Body of pancreas (tissue), 4 donors: ENCODE results near the gene PTPRD. TPM values are rescaled to one million over a fixed set of nuclear protein-coding genes. Genes with fewer than 3 reads are reported as not detected.

Experiments used
- ATAC-seq: fragments of 150-250 bp; one replicate; pipeline ENCODE4 v1.9.1; 2016
- DNase-seq, 4 donors: peaks; one replicate each; pipeline ENCODE4 v3.0.0-alpha.2; 2019
- H3K27ac ChIP-seq, 4 donors: fragments of 200-600 bp; sonication (generic); 1 replicate in 3 of 4; 2 replicates in 1 of 4; pipeline versions ENCODE4 v1.5.1 to v1.6.1; 2016 to 2019; ENCODE audit warnings: mild to moderate bottlenecking in 1 of 4, mixed read lengths in 1 of 4, moderate library complexity in 1 of 4
- H3K27me3 ChIP-seq, 2 donors: fragments of 200-600 bp; sonication (generic); one replicate each; pipeline ENCODE4 v1.6.0; 2016; ENCODE audit warnings: mild to moderate bottlenecking in 1 of 2
- H3K36me3 ChIP-seq, 2 donors: fragments of 200-600 bp; sonication (generic); replicated peaks in 1 of 2; 2 replicates each; pipeline ENCODE4 v1.5.1; 2016; ENCODE audit warnings: low read depth in 2 of 2; ENCODE audit not compliant: insufficient read depth in 1 of 2
- H3K4me1 ChIP-seq: fragments of 200-600 bp; sonication (generic); one replicate; pipeline ENCODE4 v1.6.0; 2016
- H3K4me3 ChIP-seq, 2 donors: fragments of 200-600 bp; sonication (generic); 1 replicate in 1 of 2; 2 replicates in 1 of 2; pipeline ENCODE4 v1.5.1; 2016 to 2019
- H3K9me3 ChIP-seq, 3 donors: fragments of 200-600 bp; sonication (generic); 1 replicate in 2 of 3; 2 replicates in 1 of 3; pipeline ENCODE4 v1.5.1; 2016
- CTCF ChIP-seq, 7 experiments: fragments of 450-650 bp in 4 of 7; fragments of 200-600 bp in 3 of 7; sonication (generic) in 3 of 7; IDR thresholded peaks; one replicate each; pipeline ENCODE4 v1.5.1; 2016 to 2019; ENCODE audit warnings: antibody characterized with exemption in 7 of 7
- POLR2A ChIP-seq, 3 donors: fragments of 450-650 bp; IDR thresholded peaks; one replicate each; pipeline ENCODE4 v1.6.1; 2016; ENCODE audit warnings: antibody characterized with exemption in 3 of 3, mild to moderate bottlenecking in 2 of 3
- WGBS, 2 donors: methylation state at CpG; one replicate each; pipeline ENCODE4 v1.1.5; 2017; 5-methylcytosine and 5-hydroxymethylcytosine counted together
- intact Hi-C: fragments of 100-400 bp; cut with DNase I; formaldehyde crosslinking; loops from one replicate; pipeline ENCODE4 v1.15.1; 2023
- total RNA-seq, 2 donors: library from RNA; depleted of rRNA; stranded (reverse); fragments of >200 nt; gene quantifications; one replicate each; pipeline ENCODE4 v1.1.0, GENCODE V29; 2016

PTPRD gene
- total RNA-seq, 2 donors from 2014 or later: 4.3 to 4.9 TPM

- Histone ChIP-seq H3K9me3 (no peaks in the 10 kb centered on the region), H3K36me3 (no peaks in the 10 kb centered on the region)
- 85 to 87% methylated on average over 3 of the region's 3 CpGs for WGBS, 2 donors
Measured at GRCh38 chr9:10144355-10144754, 468.4 kb downstream of the PTPRD start.

GRCh38 chr9:10135553-10135952, 477.2 kb downstream of the PTPRD start:
- intact Hi-C loops: no loop called here
- H3K4me1 ChIP-seq: no peaks in the 10 kb centered on the region
- DNase-seq (no peak), ATAC-seq (no peak)
- no peak for TF ChIP-seq POLR2A (IDR thresholded peaks at IDR 0.05)
- no peak for TF ChIP-seq CTCF (IDR thresholded peaks at IDR 0.05)
- H3K36me3 ChIP-seq: no peaks in the 10 kb centered on the region
- no peaks in the 10 kb centered on the region for H3K27me3 ChIP-seq
- H3K9me3 ChIP-seq: no peaks in the 10 kb centered on the region
- no peak overlapping the region for H3K27ac ChIP-seq
- H3K4me3 ChIP-seq: no peak overlapping the region

More at GRCh38 chr9:10144355-10144754, 468.4 kb downstream of the PTPRD start:
- no peak overlapping the region for H3K4me3 ChIP-seq
- no peak for DNase-seq
- intact Hi-C loops: no loop called here
- no peak for ATAC-seq
- TF ChIP-seq CTCF (IDR thresholded peaks at IDR 0.05) (no peak), POLR2A (IDR thresholded peaks at IDR 0.05) (no peak)
- no peaks in the 10 kb centered on the region for H3K4me1 ChIP-seq
- H3K27ac ChIP-seq: no peak overlapping the region
- no peaks in the 10 kb centered on the region for H3K27me3 ChIP-seq

GRCh38 chr9:10134266-10134665, 478.5 kb downstream of the PTPRD start:
- Histone ChIP-seq H3K4me3 (no peak overlapping the region), H3K27ac (no peak overlapping the region), H3K27me3 (no peaks in the 10 kb centered on the region), H3K9me3 (no peaks in the 10 kb centered on the region), H3K4me1 (no peaks in the 10 kb centered on the region), H3K36me3 (no peaks in the 10 kb centered on the region)
- WGBS, 2 donors: 71 to 82% methylated on average over 4 of the region's 4 CpGs
- no peak for ATAC-seq
- intact Hi-C loops: no loop called here
- DNase-seq: no peak
- TF ChIP-seq POLR2A (IDR thresholded peaks at IDR 0.05): no peak
- TF ChIP-seq CTCF (IDR thresholded peaks at IDR 0.05): no peak

GRCh38 chr9:10130061-10130675, 482.6 kb downstream of the PTPRD start:
- intact Hi-C loops: no loop called here
- no peaks in the 10 kb centered on the region for H3K9me3 ChIP-seq
- H3K4me3 ChIP-seq: no peak overlapping the region
- no peak for TF ChIP-seq POLR2A (IDR thresholded peaks at IDR 0.05)
- TF ChIP-seq CTCF (IDR thresholded peaks at IDR 0.05): no peak
- DNase-seq: no peak
- no peak for ATAC-seq
- 32 to 36% methylated on average over 2 of the region's 2 CpGs for WGBS, 2 donors
- H3K27ac ChIP-seq: no peak overlapping the region
- no peaks in the 10 kb centered on the region for H3K27me3 ChIP-seq
- H3K36me3 ChIP-seq: no peaks in the 10 kb centered on the region
- no peaks in the 10 kb centered on the region for H3K4me1 ChIP-seq

DNA sequence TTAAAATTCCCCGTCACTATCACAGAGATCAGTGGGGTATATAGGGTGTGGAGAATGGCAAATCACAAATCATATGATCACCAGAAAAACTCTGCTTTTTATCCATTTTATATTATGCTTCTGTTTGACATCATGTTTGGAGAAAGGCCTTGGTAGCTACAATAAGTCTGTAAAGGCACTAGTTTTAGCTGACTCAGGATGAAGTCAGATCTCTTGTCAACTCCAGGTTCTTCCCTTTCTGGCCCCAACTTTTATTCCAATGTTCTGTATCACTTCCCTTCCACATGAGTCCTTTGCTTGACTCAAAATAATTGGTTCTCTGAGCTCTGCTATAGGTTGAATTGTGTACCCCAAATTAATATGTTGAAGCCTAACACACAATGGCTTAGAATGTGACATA, 484.9 kb downstream of the PTPRD start:
- Histone ChIP-seq H3K4me3 (no peak overlapping the region), H3K27me3 (no peaks in the 10 kb centered on the region), H3K36me3 (no peaks in the 10 kb centered on the region), H3K9me3 (no peaks in the 10 kb centered on the region), H3K27ac (no peak overlapping the region), H3K4me1 (no peaks in the 10 kb centered on the region)
- DNase-seq: no peak
- 74 to 88% methylated on average over 1 of the region's 1 CpG for WGBS, 2 donors
- ATAC-seq: no peak
- intact Hi-C loops: no loop called here
- TF ChIP-seq CTCF (IDR thresholded peaks at IDR 0.05) (no peak), POLR2A (IDR thresholded peaks at IDR 0.05) (no peak)
